ENCODE results near the gene LIPA. TPM values are rescaled to one million over a fixed set of nuclear protein-coding genes. Genes with fewer than 3 reads are reported as not detected.

Gene LIPA
- total RNA-seq, 2 experiments from 2014 or later, result 20.4 to 20.7 TPM

DNA sequence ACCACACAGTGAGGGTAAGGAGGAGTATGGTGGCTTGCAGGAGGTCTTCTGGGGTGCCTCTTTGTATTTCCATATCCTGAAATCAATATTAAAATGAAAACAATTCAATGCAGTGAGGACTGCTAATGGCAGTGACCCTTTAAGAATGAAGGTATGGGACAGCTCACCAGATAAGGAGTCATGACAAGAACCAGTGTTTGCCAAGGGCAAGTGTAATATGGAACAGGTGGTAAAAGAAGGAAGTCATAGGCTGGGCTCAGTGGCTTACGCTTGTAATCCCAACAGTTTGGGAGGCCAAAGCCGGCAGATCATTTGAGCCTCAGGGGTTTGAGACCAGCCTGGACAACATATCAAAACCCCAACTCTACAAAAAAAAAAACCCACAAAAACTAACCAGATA lies 20.0 kb upstream of the LIPA start:
- intact Hi-C loops (cut with micrococcal nuclease), result no loop called here
- Mint-ChIP-seq H3K4me3 (no peak overlapping the region), H3K27ac (no peak overlapping the region), H3K4me1 (ENCODE audit: low read depth) (no peaks in the 10 kb centered on the region), H3K36me3 (ENCODE audit: low read depth) (no peaks in the 10 kb centered on the region), H3K27me3 (peaks cover 5% of the 10 kb centered on the region), H3K9me3 (no peaks in the 10 kb centered on the region)
- ChIA-PET CTCF (interaction anchor here (1.1 to 2.0 kb wide), 2 partner anchors 30 to 97 kb away, joined by 3 to 7 read pairs; partner anchors contain the start of gene IFIT2), POLR2A (no interaction called here)
- ATAC-seq (no peak), DNase-seq (no peak)
- TF ChIP-seq, protein P1, sequence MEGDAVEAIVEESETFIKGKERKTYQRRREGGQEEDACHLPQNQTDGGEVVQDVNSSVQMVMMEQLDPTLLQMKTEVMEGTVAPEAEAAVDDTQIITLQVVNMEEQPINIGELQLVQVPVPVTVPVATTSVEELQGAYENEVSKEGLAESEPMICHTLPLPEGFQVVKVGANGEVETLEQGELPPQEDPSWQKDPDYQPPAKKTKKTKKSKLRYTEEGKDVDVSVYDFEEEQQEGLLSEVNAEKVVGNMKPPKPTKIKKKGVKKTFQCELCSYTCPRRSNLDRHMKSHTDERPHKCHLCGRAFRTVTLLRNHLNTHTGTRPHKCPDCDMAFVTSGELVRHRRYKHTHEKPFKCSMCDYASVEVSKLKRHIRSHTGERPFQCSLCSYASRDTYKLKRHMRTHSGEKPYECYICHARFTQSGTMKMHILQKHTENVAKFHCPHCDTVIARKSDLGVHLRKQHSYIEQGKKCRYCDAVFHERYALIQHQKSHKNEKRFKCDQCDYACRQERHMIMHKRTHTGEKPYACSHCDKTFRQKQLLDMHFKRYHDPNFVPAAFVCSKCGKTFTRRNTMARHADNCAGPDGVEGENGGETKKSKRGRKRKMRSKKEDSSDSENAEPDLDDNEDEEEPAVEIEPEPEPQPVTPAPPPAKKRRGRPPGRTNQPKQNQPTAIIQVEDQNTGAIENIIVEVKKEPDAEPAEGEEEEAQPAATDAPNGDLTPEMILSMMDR (IDR thresholded peaks at IDR 0.05), result no peak

DNA sequence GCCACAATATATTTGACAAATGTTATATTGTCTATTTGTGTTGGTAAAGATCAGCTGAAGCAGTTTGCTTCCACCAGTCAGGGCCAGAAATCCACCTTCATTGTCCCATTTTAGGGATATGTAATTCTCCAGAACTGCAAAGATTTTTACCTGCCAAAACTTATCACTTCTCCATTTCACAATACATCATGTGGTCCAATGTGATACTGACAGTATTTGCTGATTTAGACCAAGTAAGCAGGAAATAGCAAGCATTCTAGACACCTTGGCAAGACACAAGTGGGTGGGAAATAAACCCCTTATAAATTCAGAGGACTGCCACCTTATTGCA lies 18.5 kb upstream of the LIPA start:
- ATAC-seq, result no peak
- Mint-ChIP-seq H3K9me3 (no peaks in the 10 kb centered on the region), H3K27me3 (peaks cover 2% of the 10 kb centered on the region), H3K4me1 (ENCODE audit: low read depth) (no peaks in the 10 kb centered on the region), H3K27ac (no peak overlapping the region), H3K36me3 (ENCODE audit: low read depth) (no peaks in the 10 kb centered on the region), H3K4me3 (no peak overlapping the region)
- intact Hi-C loops (cut with micrococcal nuclease), result no loop called here
- ChIA-PET POLR2A (no interaction called here), CTCF (interaction anchor here (2.0 kb wide), 1 partner anchor 99 kb away, joined by 7 read pairs; no protein-coding TSS in a partner anchor)
- DNase-seq, result no peak
- TF ChIP-seq, protein P1 (IDR thresholded peaks at IDR 0.05), result no peak

DNA sequence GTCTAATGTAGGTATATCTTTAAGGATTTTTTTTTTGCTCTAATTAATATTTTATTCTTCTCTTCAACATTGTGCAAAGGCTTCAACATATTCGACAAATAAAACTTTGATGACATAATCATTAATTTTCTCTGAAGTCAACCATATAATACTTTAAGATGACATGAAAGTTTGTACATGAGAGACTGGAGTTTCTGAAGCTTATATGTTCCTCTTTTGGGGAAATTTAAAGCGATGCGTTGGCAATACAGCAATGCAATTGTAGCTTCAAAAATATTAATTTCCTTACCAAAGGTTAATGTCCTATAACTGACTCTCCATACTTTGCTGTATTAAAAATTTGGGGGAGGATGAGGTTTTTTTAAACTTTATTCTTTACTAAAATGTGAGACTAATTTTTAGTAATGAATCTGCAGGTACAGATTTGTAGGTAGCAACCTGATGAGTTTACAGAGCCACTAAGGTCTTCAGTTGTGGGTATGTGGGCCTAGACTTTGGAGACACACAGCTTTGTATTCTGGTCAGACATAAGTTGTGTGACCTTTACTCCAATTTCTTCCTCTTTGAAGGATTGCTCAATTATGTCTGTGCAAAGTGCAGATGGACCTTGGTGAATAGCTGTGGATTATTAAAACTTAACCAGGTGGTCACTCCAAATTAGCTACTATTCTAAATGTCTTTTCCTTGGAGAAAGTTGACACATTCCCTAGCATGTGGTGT lies 18.0 kb upstream of the LIPA start:
- ATAC-seq (no peak), DNase-seq (no peak)
- TF ChIP-seq, protein P1 (IDR thresholded peaks at IDR 0.05), result no peak
- intact Hi-C loops (cut with micrococcal nuclease), result no loop called here
- Mint-ChIP-seq H3K9me3 (no peaks in the 10 kb centered on the region), H3K4me3 (no peak overlapping the region), H3K27ac (no peak overlapping the region), H3K27me3 (peaks cover 2% of the 10 kb centered on the region), H3K36me3 (ENCODE audit: low read depth) (no peaks in the 10 kb centered on the region), H3K4me1 (ENCODE audit: low read depth) (no peaks in the 10 kb centered on the region)
- POLR2A ChIA-PET, result no interaction called here
- CTCF ChIA-PET, result interaction anchor here (2.0 kb wide), 1 partner anchor 99 kb away, joined by 7 read pairs; no protein-coding TSS in a partner anchor

DNA sequence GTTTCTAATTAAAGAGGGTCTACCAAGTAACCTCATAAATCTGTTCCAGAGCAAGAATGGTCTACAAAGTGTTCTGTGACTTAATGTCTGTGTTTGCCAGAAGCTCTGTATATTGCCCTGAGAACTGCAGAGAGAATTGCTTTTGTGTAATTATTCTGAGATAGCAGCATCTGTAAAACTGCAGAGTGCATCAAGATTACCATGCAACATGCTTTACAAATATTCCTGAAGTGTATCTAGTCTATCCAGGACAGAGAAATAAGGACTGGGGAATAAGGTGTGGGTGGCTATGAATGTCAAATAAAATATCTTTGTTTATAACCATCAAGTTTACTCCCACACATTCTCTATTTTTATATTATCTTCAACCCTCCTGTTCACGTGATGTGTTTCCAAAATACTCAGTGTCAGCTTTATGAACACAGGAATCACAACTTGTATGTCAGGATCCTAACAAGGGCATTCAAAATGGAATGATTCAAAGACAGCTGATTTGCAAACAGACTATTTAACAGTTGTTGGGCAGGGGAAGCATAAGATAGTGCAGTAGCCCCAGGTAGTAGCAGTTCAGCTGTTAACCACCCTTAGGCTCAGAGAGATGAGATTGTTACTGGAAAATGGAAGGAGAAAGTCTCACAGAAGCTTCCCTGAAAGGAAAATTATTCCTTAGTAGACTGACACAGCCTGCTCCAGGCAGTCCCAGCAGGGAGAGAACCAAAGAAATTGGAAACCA lies 15.3 kb upstream of the LIPA start:
- DNase-seq, result no peak
- intact Hi-C loops (cut with micrococcal nuclease), result no loop called here
- Mint-ChIP-seq H3K4me3 (no peak overlapping the region), H3K27ac (no peak overlapping the region), H3K4me1 (ENCODE audit: low read depth) (no peaks in the 10 kb centered on the region), H3K9me3 (no peaks in the 10 kb centered on the region), H3K36me3 (ENCODE audit: low read depth) (no peaks in the 10 kb centered on the region), H3K27me3 (peaks cover 1% of the 10 kb centered on the region)
- POLR2A ChIA-PET, result interaction anchor here (0.6 kb wide), 1 partner anchor 10 kb away, joined by 3 read pairs; no protein-coding TSS in a partner anchor
- no peak for ATAC-seq
- TF ChIP-seq, protein P1 (IDR thresholded peaks at IDR 0.05), result no peak
- CTCF ChIA-PET, result interaction anchor here (0.8 kb wide), 1 partner anchor 298 kb away, joined by 3 read pairs; no protein-coding TSS in a partner anchor

DNA sequence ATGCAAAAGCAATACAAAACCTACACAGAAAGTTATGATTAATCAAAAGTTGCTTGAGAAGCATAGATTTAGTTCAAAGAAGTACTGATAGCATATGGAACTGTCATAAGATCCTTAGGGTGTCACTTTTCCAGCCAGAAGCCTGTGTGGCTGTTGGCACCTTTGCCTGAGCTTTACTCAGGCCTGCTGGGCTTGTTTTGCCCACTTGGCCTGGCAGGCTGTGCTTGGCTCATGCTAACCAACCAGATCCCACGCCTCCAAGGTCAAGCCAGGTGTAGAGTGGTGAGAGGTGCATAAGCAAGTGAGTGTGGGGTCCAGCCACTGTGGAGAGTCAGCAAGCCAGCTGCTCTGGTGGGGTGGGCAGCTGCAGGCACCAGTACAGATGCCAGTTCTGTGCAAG lies 12.0 kb upstream of the LIPA start:
- TF ChIP-seq, protein P1 (IDR thresholded peaks at IDR 0.05), result no peak
- no peak for ATAC-seq
- Mint-ChIP-seq H3K9me3 (no peaks in the 10 kb centered on the region), H3K4me3 (no peak overlapping the region), H3K27ac (no peak overlapping the region), H3K4me1 (ENCODE audit: low read depth) (peaks cover 6% of the 10 kb centered on the region), H3K27me3 (peaks cover 2% of the 10 kb centered on the region), H3K36me3 (ENCODE audit: low read depth) (no peaks in the 10 kb centered on the region)
- DNase-seq, result no peak
- POLR2A ChIA-PET, result interaction anchor here (0.6 to 1.5 kb wide), 3 partner anchors 150 to 183 kb away, joined by 3 to 4 read pairs (median 3); partner anchors contain the start of gene IFIT5
- intact Hi-C loops (cut with micrococcal nuclease), result no loop called here
- CTCF ChIA-PET, result interaction anchor here (1.1 to 1.4 kb wide), 3 partner anchors 10 to 124 kb away, joined by 3 to 8 read pairs (median 3); no protein-coding TSS in a partner anchor

Measured in activated CD8-positive, alpha-beta T cell treated with anti-CD3 and anti-CD28 coated beads for 36 hours (primary cell).